ENCODE results near the gene CEP70. TPM values are rescaled to one million over a fixed set of nuclear protein-coding genes. Genes with fewer than 3 reads are reported as not detected.
A peak's percentile ranks its signal among the peaks of the same experiment; 100 is the strongest.

CEP70 gene
- total RNA-seq, 1 experiment from 2014 or later, result 64.5 TPM

DNA sequence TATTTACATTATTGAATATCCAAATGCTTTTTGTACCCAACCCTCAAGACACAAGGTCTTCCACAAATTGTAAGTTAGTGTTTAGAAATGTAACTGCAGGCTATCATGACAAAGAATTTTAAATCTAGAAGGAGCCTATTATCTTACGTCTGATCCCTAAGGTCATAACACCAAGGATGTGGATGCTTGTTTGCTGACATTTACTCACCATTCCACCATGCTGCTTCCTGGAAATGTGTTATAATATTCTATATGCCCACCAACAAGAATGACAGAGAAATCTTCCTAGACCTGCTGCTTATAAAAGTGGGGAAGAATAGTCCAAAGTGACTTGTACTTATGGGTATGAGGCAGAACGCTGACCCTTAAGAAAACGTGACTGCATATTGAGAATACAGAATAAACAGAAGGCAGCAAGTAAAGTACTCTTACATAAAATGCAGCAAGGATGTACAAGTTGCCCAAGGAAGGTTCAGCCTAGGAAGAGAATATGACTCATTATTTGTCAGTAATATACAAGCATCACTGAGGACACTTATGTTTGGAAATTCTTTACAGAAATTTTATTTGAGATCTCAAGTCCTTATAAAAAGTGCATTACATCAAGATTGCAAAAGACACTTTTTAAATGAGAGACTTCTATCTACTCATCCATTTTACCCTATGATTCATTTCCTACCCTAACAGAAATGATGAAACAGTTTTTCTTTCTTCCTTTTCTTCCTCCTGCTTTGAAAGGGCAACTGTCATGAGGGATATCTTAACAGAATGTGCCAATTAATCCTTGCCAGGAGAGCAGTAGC is 100.1 kb downstream of the CEP70 start:
- no peak overlapping the region for H3K4me3 ChIP-seq (ENCODE audit: low read depth in 2 of 2, low read length in 2 of 2)
- H3K27me3 ChIP-seq (ENCODE audit: control insufficient read depth, insufficient read depth, low read length), result no peaks in the 10 kb centered on the region
- in situ Hi-C loops (cut with HindIII; ENCODE audit: low pct_unique_long_range_greater_than_20kb, low sequenced_read_pairs), result no loop called here
- peaks cover 5% of the 10 kb centered on the region; the same call in 1 of the 2 replicates for H3K36me3 ChIP-seq (ENCODE audit: control insufficient read depth, insufficient read depth, low read length)
- BruUV-seq (replicated peaks), result no TSS peak
- intact Hi-C loops (cut with micrococcal nuclease; ENCODE audit: unreplicated experiment), result no loop called here
- ChIA-PET POLR2A (no interaction called here), CTCF (no interaction called here)
- no peak overlapping the region for H3K27ac ChIP-seq (ENCODE audit: low read length)
- H3K9me3 ChIP-seq (ENCODE audit: control insufficient read depth, insufficient read depth, low read depth, low read length), result 0 out of 2 replicates have a peak, but pooled peaks cover 3% of the 10 kb centered on the region
- ATAC-seq, result no peak
- no peaks in the 10 kb centered on the region for H3K4me1 ChIP-seq (ENCODE audit: control insufficient read depth, insufficient read depth, low read length)
- TF ChIP-seq SIN3A (IDR thresholded peaks at IDR 0.05; ENCODE audit: borderline replicate concordance, insufficient read depth, low read depth, low read length) (no peak), POLR2AphosphoS5 (IDR thresholded peaks at IDR 0.05; ENCODE audit: low read depth, low read length) (no peak), TCF7L2 (IDR thresholded peaks at IDR 0.05; ENCODE audit: low read depth, low read length) (no peak), REST (IDR thresholded peaks at IDR 0.05; ENCODE audit: insufficient read depth in 1 of 2, low read depth in 2 of 2, low read length in 1 of 2) (no peak)
- TF ChIP-seq, protein P1, sequence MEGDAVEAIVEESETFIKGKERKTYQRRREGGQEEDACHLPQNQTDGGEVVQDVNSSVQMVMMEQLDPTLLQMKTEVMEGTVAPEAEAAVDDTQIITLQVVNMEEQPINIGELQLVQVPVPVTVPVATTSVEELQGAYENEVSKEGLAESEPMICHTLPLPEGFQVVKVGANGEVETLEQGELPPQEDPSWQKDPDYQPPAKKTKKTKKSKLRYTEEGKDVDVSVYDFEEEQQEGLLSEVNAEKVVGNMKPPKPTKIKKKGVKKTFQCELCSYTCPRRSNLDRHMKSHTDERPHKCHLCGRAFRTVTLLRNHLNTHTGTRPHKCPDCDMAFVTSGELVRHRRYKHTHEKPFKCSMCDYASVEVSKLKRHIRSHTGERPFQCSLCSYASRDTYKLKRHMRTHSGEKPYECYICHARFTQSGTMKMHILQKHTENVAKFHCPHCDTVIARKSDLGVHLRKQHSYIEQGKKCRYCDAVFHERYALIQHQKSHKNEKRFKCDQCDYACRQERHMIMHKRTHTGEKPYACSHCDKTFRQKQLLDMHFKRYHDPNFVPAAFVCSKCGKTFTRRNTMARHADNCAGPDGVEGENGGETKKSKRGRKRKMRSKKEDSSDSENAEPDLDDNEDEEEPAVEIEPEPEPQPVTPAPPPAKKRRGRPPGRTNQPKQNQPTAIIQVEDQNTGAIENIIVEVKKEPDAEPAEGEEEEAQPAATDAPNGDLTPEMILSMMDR (IDR thresholded peaks at IDR 0.05), result no peak
- peak; percentile 13 for DNase-seq (ENCODE audit: low read depth, low spot score)

- in situ Hi-C loops (cut with HindIII; ENCODE audit: low pct_unique_long_range_greater_than_20kb, low sequenced_read_pairs) (no loop called here), intact Hi-C loops (cut with micrococcal nuclease; ENCODE audit: unreplicated experiment) (no loop called here)
- CTCF ChIA-PET, result no interaction called here
- Histone ChIP-seq H3K36me3 (ENCODE audit: control insufficient read depth, insufficient read depth, low read length) (peaks cover 5% of the 10 kb centered on the region; the same call in 1 of the 2 replicates), H3K4me3 (ENCODE audit: low read depth in 2 of 2, low read length in 2 of 2) (no peak overlapping the region), H3K27ac (ENCODE audit: low read length) (no peak overlapping the region), H3K4me1 (ENCODE audit: control insufficient read depth, insufficient read depth, low read length) (no peaks in the 10 kb centered on the region), H3K27me3 (ENCODE audit: control insufficient read depth, insufficient read depth, low read length) (no peaks in the 10 kb centered on the region), H3K9me3 (ENCODE audit: control insufficient read depth, insufficient read depth, low read depth, low read length) (0 out of 2 replicates have a peak, but pooled peaks cover 6% of the 10 kb centered on the region)
- DNase-seq (ENCODE audit: low read depth, low spot score) (no peak), ATAC-seq (no peak)
- TF ChIP-seq, protein P1 (IDR thresholded peaks at IDR 0.05), result no peak
- TF ChIP-seq SIN3A (IDR thresholded peaks at IDR 0.05; ENCODE audit: borderline replicate concordance, insufficient read depth, low read depth, low read length) (no peak), TCF7L2 (IDR thresholded peaks at IDR 0.05; ENCODE audit: low read depth, low read length) (no peak), REST (IDR thresholded peaks at IDR 0.05; ENCODE audit: insufficient read depth in 1 of 2, low read depth in 2 of 2, low read length in 1 of 2) (no peak), POLR2AphosphoS5 (IDR thresholded peaks at IDR 0.05; ENCODE audit: low read depth, low read length) (no peak)
- POLR2A ChIA-PET, result interaction anchor here (0.6 kb wide), 1 partner anchor 144 kb away, joined by 13 read pairs; no protein-coding TSS in a partner anchor
- BruUV-seq (replicated peaks), result no TSS peak
Measured at GRCh38 chr3:138492980-138493675, 100.9 kb downstream of the CEP70 start.
